ENCODE measurements around the gene SH3BGRL3.
A peak's percentile ranks its signal among the peaks of the same experiment; 100 is the strongest.
"Not testable (repeated sequence)": the region's sequence is repeated elsewhere in the genome, so short reads cannot be mapped to it uniquely, and the experiment has no call there.

Gene SH3BGRL3

GRCh38 chr1:26279456-26280332, at the start of gene SH3BGRL3:
Gene SH3BGRL3 (plus strand): TSS chr1:26280086. CDS start chr1:26280156, 70 bp downstream.
- H3K27ac ChIP-seq: peak within 1 kb of the TSS; percentile 99
- CTCF ChIA-PET: interaction anchor here (0.6 to 1.4 kb wide), 5 partner anchors 24 to 526 kb away, joined by 3 to 5 read pairs (median 3); partner anchors contain the start of gene CEP85
- peak; percentile 70 for TF ChIP-seq CTCF (conservative IDR thresholded peaks at IDR 0.05; ENCODE audit: low read depth)
- peak; percentile 85 for DNase-seq (ENCODE audit: low spot score)
- POLR2A ChIA-PET (ENCODE audit: low non-redundant PET): interaction anchor here (0.6 kb wide), 1 partner anchor 8 kb away, joined by 3 read pairs; no protein-coding TSS in a partner anchor

- H3K27ac ChIP-seq; DNase-seq (ENCODE audit: low spot score); POLR2A ChIA-PET (ENCODE audit: low non-redundant PET): not testable (repeated sequence)
- CTCF ChIA-PET: interaction anchor here (1.2 kb wide), 1 partner anchor 61 kb away, joined by 4 read pairs; the partner anchor contains the start of gene ZNF593
These were observed 49.2 kb upstream of the SH3BGRL3 start for GRCh38 chr1:26230682-26231081.

GRCh38 chr1:26233903-26234643, 45.8 kb upstream of the SH3BGRL3 start, which contains the start of gene CEP85:
Gene CEP85 (plus strand): TSS chr1:26234200. CDS start chr1:26239784, 5,584 bp downstream.
- POLR2A ChIA-PET (ENCODE audit: low non-redundant PET): interaction anchor here (0.5 to 1.0 kb wide), 3 partner anchors 14 to 107 kb away, joined by 3 to 5 read pairs (median 3); partner anchors contain the start of gene C1orf232
- peak; percentile 91 for TF ChIP-seq CTCF (conservative IDR thresholded peaks at IDR 0.05; ENCODE audit: low read depth)

DNA sequence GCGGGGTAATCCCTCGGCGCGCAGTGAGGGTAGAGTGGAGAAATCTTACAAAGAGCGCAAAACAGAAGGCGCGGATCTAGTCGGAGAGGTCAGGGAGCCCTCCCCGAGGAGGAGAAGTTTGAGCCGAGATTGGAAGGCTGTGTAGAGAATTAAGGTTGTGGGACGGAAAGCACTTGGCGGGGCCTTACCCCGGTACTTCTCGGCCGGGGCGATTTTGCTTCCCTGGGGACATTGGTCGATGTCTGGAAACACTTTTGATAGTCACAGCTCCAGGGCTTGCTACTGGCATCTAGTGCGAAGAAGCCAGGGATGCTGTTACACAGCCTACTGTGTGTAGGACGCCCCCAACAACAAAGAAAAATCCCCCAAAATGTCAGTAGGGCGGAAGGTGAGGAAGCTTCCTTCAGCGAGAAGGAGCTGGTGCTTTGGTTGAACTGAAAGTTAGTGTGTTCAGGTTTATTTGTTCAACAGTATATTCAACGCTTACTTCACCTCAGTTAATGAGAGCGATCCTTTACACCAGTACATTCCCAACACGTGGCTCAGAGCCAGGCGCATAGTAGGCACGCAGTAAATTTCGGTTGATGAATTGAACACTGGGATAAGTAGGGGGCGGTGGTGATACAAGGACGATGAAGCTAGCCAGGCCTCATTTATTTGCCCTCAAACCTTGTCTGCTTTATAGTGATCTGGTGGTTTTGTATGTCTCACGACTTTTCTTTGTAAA, 45.1 kb upstream of the SH3BGRL3 start:
- TF ChIP-seq CTCF (conservative IDR thresholded peaks at IDR 0.05; ENCODE audit: low read depth): no peak
- ChIA-PET POLR2A (ENCODE audit: low non-redundant PET) (interaction anchor here (0.5 kb wide), 1 partner anchor 108 kb away, joined by 3 read pairs; no protein-coding TSS in a partner anchor), CTCF (interaction anchor here (0.5 to 2.4 kb wide), 10 partner anchors 12 to 227 kb away, joined by 3 to 15 read pairs (median 5); partner anchors contain the start of genes ZNF593 and ZNF593OS)
- peak; percentile 45 for DNase-seq (ENCODE audit: low spot score)
- peak overlapping the region; percentile 86 for H3K27ac ChIP-seq

More at GRCh38 chr1:26233903-26234643, 45.8 kb upstream of the SH3BGRL3 start, which contains the start of gene CEP85:
- DNase-seq (ENCODE audit: low spot score): peak; percentile 100
- CTCF ChIA-PET: interaction anchor here (0.5 to 2.4 kb wide), 21 partner anchors 9 to 320 kb away, joined by 3 to 15 read pairs (median 4); partner anchors contain the start of genes CATSPER4, CNKSR1, ZNF593 and ZNF593OS
- H3K27ac ChIP-seq: peak within 1 kb of the TSS; percentile 86

GRCh38 chr1:26237230-26237966, 42.5 kb upstream of the SH3BGRL3 start:
- POLR2A ChIA-PET (ENCODE audit: low non-redundant PET): interaction anchor here (0.6 to 1.0 kb wide), 2 partner anchors 9 to 13 kb away, joined by 9 to 10 read pairs; no protein-coding TSS in a partner anchor
- DNase-seq (ENCODE audit: low spot score): no peak
- no peak for TF ChIP-seq CTCF (conservative IDR thresholded peaks at IDR 0.05; ENCODE audit: low read depth)
- H3K27ac ChIP-seq: no peak overlapping the region
- CTCF ChIA-PET: interaction anchor here (0.5 to 1.3 kb wide), 4 partner anchors 38 to 159 kb away, joined by 3 to 9 read pairs (median 4); no protein-coding TSS in a partner anchor

GRCh38 chr1:26239936-26240335, 40.0 kb upstream of the SH3BGRL3 start:
- ChIA-PET CTCF (no interaction called here), POLR2A (ENCODE audit: low non-redundant PET) (no interaction called here)
- no peak overlapping the region for H3K27ac ChIP-seq
- DNase-seq (ENCODE audit: low spot score): no peak
- no peak for TF ChIP-seq CTCF (conservative IDR thresholded peaks at IDR 0.05; ENCODE audit: low read depth)

Measured in RWPE1 (cell line).